Left lobe of liver (tissue), 2 donors: ENCODE measurements around the gene COG5. TPM values are rescaled to one million over a fixed set of nuclear protein-coding genes. Genes with fewer than 3 reads are reported as not detected.

Experiments used
- ATAC-seq: fragments of 200-7000 bp; cut with Tn5 transposase; one replicate; pipeline ENCODE4 v1.9.1; 2020; ENCODE audit warnings: mild to moderate bottlenecking, moderate library complexity
- DNase-seq: peaks from one replicate; pipeline ENCODE4 v3.0.0-alpha.2; 2020; ENCODE audit warnings: low spot score
- total RNA-seq: library from RNA; stranded (reverse); gene quantifications from one replicate; pipeline ENCODE4 v1.2.1, GENCODE V29; 2021
- donor health status: DM: no; HTN: no; CAD: no; lungs with moderate emphysema.
- donor health status: DM: no; HTN: yes; CAD: no.

Gene COG5
- total RNA-seq, 1 donor from 2014 or later, result 12.9 TPM

DNA sequence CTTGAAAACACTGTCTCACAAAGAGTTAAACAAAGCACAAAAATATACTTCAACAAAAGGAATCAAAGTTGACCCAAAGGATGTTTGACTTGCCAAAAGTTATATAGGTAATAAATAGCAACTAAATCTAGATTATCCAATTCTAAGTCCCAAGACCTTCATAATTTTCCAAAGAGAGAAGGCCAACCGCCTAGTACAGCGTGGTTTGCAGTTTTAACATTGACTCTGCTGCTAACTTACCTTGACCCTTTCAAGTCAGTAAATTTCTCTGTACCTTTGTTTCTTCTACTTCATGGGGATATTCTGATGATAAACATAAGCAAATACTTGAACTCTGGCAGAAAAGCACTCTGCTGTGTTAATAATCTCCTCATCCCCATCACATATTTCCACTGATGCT, 95.7 kb downstream of the COG5 start:
- ATAC-seq (no peak), DNase-seq (no peak)

- DNase-seq (no peak), ATAC-seq (no peak)
Observed at GRCh38 chr7:107464666-107465226, 99.0 kb downstream of the COG5 start.

- ATAC-seq, result peak; percentile 97
- DNase-seq, result peak; percentile 55
Observed at GRCh38 chr7:107463139-107464078, 100.3 kb downstream of the COG5 start.

DNA sequence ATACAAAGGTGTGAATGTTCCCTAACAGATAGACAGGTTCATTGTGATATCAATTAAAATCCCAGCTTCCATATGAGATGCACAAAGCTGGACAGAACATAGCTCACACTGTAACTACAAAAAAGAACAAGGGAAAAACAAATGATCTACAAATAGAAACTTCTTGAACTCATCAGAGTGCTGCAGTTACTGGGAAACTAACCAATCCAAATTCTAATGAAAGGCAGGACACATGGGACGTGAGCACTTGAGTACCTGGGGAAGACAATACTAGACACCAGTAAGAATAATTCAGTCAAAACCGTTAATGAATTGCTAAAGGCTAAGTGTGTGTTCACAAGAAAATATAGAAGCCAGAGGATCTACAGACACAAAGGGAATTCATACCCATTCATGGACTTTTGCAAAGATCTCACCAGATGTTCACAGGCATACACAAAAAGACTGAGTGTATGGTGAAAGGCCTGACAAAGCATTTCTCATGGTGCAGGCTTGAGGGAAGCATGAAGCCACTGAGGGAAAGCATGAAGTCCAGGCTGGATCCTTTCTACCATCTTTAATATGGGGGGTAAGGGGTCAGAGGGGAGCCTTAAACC, 101.7 kb downstream of the COG5 start:
- ATAC-seq (no peak), DNase-seq (no peak)

DNA sequence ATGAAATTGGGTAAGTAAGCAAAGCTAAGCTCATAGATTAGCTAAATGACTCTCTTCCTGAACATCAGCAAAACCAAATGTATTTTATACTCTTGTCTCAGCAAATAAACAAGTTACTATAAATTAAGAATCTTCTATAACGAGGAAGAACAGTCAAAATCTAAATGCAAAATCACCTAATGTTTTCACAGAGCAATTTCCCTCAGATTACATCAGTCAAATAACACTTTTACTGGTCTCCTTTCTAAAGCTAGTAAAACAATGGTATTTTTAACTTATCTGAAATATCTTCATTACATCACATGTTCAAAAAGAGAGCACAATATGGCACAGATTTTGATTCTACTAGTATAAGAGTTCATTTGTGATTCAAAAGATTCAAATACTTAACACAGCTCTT, 110.3 kb downstream of the COG5 start:
- no peak for ATAC-seq
- no peak for DNase-seq

- no peak for ATAC-seq
- DNase-seq, result no peak
Observed at GRCh38 chr7:107450970-107451369, 112.8 kb downstream of the COG5 start.

DNA sequence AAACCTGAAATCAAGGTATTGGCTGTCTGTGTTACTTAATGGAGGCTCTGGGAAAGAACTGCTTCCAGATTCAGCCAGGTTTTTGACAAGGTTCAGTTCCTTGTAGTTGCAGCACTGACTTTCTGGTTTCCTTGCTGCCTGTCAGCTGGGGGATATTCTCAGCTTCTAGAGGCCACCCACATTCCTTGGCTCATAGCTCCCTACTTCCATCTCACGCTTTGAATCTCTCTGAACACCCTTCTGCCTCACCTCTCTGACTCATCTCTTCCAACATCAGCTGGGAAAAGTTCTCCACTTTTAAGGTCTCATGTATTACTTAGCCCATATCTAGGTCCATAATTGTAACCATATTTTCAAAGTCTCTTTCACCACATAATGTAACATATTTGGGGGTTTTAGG, 116.7 kb downstream of the COG5 start:
- ATAC-seq (no peak), DNase-seq (no peak)

DNA sequence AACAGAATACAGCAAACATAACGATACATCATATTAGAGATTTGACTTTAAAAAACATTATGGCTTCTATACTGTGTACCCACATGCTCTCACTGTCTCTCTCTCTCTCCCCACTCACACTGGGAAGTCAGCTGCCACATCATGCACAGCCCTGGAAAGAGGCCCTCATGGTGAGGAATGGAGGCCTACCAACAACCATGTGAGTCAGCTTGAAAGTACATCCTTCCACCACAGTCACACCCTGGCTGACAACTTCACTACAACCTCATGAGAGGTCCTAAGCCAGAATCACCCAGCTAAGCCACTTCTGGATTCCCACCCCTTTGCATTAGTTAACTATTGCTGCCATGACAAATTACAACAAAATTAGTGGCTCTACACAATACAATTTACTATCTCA, 117.2 kb downstream of the COG5 start:
- no peak for DNase-seq
- ATAC-seq, result no peak

DNA sequence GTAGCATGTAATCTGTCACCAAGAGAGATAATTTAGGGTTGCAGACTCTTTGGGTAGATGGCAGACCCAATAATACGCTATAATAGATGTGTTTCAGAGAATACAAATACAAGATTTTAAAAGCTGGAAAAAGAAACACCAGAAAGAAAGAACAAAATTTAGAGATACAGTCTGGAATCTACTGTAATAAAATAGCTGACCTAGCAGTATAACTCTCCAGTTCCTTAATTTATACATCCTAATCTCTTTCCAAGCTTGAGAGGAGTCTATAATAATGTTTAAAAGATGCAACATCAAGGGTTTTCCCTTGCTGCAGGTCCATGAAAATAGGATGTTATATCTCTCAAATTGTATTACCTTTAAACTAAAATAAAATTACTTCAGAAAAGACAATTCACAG, 121.0 kb downstream of the COG5 start:
- ATAC-seq, result no peak
- DNase-seq, result no peak

- ATAC-seq (no peak), DNase-seq (no peak)
Observed at GRCh38 chr7:107441581-107442422, 121.9 kb downstream of the COG5 start.

DNA sequence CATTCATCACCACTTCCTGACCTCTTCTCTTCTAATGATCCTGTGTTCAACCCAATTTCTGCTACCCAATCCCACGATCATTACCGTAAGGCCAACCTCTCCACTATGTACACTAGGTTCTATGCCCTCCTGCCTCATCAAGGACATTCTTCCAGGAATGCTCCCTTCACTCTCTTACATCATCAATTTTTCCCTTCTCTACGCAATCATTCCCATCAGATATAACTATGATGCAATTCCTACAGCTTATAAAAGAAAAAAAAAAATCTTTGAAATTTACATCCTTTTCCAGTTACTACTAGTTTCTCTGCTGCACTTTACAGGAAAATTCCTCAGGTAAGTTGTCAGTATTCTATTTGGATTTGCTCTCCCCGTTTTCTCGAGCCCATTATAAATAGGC, 124.7 kb downstream of the COG5 start:
- DNase-seq (no peak), ATAC-seq (no peak)

DNA sequence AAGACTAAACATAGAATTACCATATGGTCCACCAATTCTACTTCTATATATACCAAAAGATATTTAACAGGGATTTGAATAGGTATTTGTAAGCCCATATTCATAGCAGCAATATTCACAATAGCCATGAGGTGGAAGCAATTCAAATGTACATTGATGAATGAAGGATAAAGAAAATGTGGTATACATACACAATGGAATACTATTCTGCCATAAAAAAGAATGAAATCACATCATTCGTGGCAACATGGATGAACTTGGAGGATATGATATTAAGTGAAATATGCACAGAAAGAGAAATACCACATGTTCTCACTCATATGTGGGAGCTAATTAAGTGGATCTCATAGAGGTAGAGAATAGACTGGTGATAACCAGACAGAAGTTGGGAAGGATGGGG, 128.0 kb downstream of the COG5 start:
- ATAC-seq (no peak), DNase-seq (no peak)

- ATAC-seq, result no peak
Observed at GRCh38 chr7:107432261-107432660, 131.5 kb downstream of the COG5 start.

DNA sequence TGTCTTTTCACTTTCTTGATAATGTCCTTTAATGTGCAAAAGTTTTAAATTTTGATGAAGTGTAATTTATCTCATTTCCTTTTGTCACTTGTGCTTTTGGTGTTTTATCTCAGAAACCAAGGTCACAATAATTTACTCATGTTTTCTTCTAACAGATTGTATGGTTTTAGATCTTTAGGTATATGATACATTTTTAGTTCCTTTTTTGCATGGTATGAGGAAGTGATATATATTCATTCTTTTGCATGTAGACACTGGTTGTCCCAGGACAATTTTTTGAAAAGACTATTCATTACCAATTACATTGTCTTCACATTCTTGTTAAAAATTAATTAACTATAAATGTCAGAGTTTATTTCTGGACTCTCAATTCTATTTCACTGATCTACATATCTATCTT, 133.7 kb downstream of the COG5 start:
- no peak for ATAC-seq

More at GRCh38 chr7:107432261-107432660, 131.5 kb downstream of the COG5 start:
- DNase-seq, result no peak

GRCh38 chr7:107428642-107429041, 135.1 kb downstream of the COG5 start:
- DNase-seq, result no peak
- no peak for ATAC-seq

More for the DNA sequence above, 133.7 kb downstream of the COG5 start:
- no peak for DNase-seq

- peak; percentile 76 for ATAC-seq
- peak; percentile 46 for DNase-seq
Observed at GRCh38 chr7:107427462-107427861, 136.3 kb downstream of the COG5 start.

- DNase-seq, result no peak
- no peak for ATAC-seq
Observed at GRCh38 chr7:107414198-107414597, 149.5 kb downstream of the COG5 start.

DNA sequence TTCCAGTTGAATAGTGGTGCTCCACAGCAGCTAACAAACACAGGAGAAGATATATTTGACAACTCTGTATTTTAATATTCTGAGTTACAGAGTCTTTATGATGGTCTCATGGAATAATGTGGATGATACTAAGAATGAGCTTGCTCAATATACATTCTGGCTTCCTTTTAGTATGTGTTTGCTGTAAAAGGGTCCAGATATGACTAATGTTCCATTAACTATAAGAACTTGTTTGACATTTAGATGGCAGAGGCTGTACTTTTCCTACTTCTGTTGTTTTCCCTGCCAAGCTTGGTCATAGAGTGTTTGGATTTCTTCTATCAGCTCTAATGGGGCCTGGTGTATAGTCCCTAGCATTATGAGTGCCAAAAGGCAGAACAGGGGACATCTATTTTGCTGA, 155.4 kb downstream of the COG5 start:
- no peak for DNase-seq
- no peak for ATAC-seq

GRCh38 chr7:107405559-107405958, 158.2 kb downstream of the COG5 start:
- no peak for DNase-seq
- ATAC-seq, result no peak

DNA sequence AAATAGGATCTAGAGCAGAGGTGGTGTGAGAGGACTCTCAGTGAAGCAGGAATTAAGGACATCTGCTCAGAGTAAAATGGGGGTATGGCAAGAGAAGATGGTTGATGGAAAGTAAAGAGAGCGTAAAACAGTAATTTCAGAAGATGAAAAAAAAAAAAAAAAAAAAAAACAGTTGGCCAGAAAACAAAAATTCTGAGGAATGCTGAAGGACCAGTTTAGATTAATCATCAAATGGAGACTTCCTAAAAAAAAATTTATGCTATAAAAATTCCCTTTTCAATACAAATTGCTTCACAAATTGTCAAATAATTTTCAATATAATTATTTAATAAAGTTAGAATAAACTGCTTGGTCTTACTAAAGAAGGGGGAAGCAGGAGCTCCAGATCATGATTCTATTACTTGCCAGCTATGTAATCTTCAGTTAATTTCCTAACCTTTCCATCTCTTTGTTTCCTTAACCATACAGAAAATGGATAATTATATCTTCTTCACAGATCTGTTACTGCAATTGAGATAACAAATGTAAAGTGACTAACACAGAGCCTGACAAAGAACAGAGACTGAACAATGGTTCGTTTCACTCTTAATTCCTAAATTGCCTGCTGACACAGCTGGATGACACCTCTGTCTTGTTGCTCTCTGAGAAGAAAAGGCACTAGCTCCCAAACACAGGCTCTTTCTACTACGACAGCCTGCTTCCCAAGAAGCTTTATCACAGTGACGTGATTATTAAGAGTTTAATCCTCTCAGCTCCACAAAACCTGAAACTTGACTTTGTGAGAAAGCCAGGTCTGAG, 158.8 kb downstream of the COG5 start:
- no peak for DNase-seq

More for the DNA sequence above, 158.8 kb downstream of the COG5 start:
- ATAC-seq, result no peak
